SK-N-SH (cell line): ENCODE measurements around the gene FAM240A. TPM values are rescaled to one million over a fixed set of nuclear protein-coding genes. Genes with fewer than 3 reads are reported as not detected.

Source experiments
- CTCF ChIA-PET: fragments of 300-600, 350-600 bp; formaldehyde crosslinking; extraction: SDS; loops from one replicate; lab custom pipeline; 2021; lab: Yijun Ruan, JAX
- POLR2A ChIA-PET: fragments of 350-600 bp; sonication (Branson Sonifier 250); formaldehyde crosslinking; extraction: SDS; loops from one replicate; lab custom pipeline; 2020; ENCODE audit warnings: antibody characterized with exemption, inconsistent platforms; lab: Yijun Ruan, JAX
- DNase-seq: peaks from one replicate; pipeline ENCODE4 v3.0.0; 2012
- H2AFZ ChIP-seq: fragments of 200-600 bp; sonication (generic); 2 replicates; pipeline ENCODE4 v1.8.1; 2016; ENCODE audit warnings: antibody characterized with exemption, mild to moderate bottlenecking, low read depth
- H3F3A ChIP-seq: fragments of 200-600 bp; sonication (generic); replicated peaks from 2 replicates; pipeline ENCODE3; 2016; ENCODE audit warnings: antibody characterized with exemption, mild to moderate bottlenecking; ENCODE audit not compliant: insufficient read depth
- H3K27ac ChIP-seq, 2 experiments: fragments of 200-500 bp in 1 of 2; fragments of 200-600 bp in 1 of 2; sonication (Bioruptor generic) in 1 of 2; sonication (generic), shearing (Covaris generic) in 1 of 2; 2 replicates each; pipeline versions ENCODE4 v1.5.1 to v1.6.1; 2014 to 2016; ENCODE audit warnings: low read depth in 2 of 2, inconsistent platforms in 1 of 2, low read length in 1 of 2, mild to moderate bottlenecking in 1 of 2, mixed read lengths in 1 of 2
- H3K27me3 ChIP-seq: fragments of 200-600 bp; sonication (generic), shearing (Covaris generic); 2 replicates; pipeline ENCODE4 v1.6.1; 2016; ENCODE audit warnings: mixed run types; ENCODE audit not compliant: insufficient read depth
- H3K36me3 ChIP-seq, 2 experiments: fragments of 200-500 bp in 1 of 2; fragments of 200-600 bp in 1 of 2; sonication (Bioruptor generic) in 1 of 2; sonication (generic) in 1 of 2; replicated peaks in 1 of 2; 2 replicates each; pipeline versions ENCODE3 to v1.5.1; 2014 to 2016; ENCODE audit warnings: low read length in 1 of 2, mild to moderate bottlenecking in 1 of 2; ENCODE audit not compliant: insufficient read depth in 2 of 2, control insufficient read depth in 1 of 2
- H3K4me1 ChIP-seq, 2 experiments: fragments of 200-500 bp in 1 of 2; fragments of 200-600 bp in 1 of 2; sonication (Bioruptor generic) in 1 of 2; sonication (generic), shearing (Covaris generic) in 1 of 2; 2 replicates each; pipeline versions ENCODE4 v1.5.1 to v1.6.1; 2014 to 2016; ENCODE audit warnings: low read depth in 1 of 2, low read length in 1 of 2, mixed run types in 1 of 2; ENCODE audit not compliant: insufficient read depth in 2 of 2, control insufficient read depth in 1 of 2
- H3K4me2 ChIP-seq: fragments of 200-600 bp; sonication (generic), shearing (Covaris generic); 2 replicates; pipeline ENCODE4 v1.6.1; 2017; ENCODE audit warnings: mixed run types
- H3K4me3 ChIP-seq, 2 experiments: fragments of 200-500 bp in 1 of 2; fragments of 200-600 bp in 1 of 2; sonication (Bioruptor generic) in 1 of 2; sonication (generic), shearing (Covaris generic) in 1 of 2; 2 replicates each; pipeline versions ENCODE4 v1.5.1 to v1.8.1; 2014 to 2016; ENCODE audit warnings: low read depth in 2 of 2, inconsistent platforms in 1 of 2, low read length in 1 of 2, mild to moderate bottlenecking in 1 of 2, mixed read lengths in 1 of 2, moderate library complexity in 1 of 2
- H3K79me2 ChIP-seq: fragments of 200-600 bp; sonication (generic); 2 replicates; pipeline ENCODE4 v1.8.1; 2017; ENCODE audit warnings: mild to moderate bottlenecking; ENCODE audit not compliant: insufficient read depth
- H3K9ac ChIP-seq: fragments of 200-600 bp; sonication (generic); 2 replicates; pipeline ENCODE4 v1.6.1; 2017; ENCODE audit warnings: mixed run types
- H3K9me2 ChIP-seq: fragments of 200-600 bp; sonication (generic); 2 replicates; pipeline ENCODE4 v1.6.1; 2017; ENCODE audit warnings: mixed run types
- H3K9me3 ChIP-seq: fragments of 200-600 bp; sonication (generic); 2 replicates; pipeline ENCODE4 v1.6.1; 2017; ENCODE audit warnings: mixed run types, mild to moderate bottlenecking, moderate library complexity
- H4K20me1 ChIP-seq: fragments of 200-600 bp; sonication (generic); 2 replicates; pipeline ENCODE4 v1.6.1; 2017; ENCODE audit warnings: mild to moderate bottlenecking, mixed run types; ENCODE audit not compliant: insufficient read depth
- CHD2 ChIP-seq: fragments of 150-350 bp; IDR thresholded peaks from 2 replicates; pipeline ENCODE4 v1.6.1; 2018; ENCODE audit warnings: low read length; ENCODE audit not compliant: partially characterized antibody
- EP300 ChIP-seq, 2 experiments: IDR thresholded peaks; 2 replicates each; pipeline versions ENCODE4 v1.4.0 to v1.6.1; 2012; ENCODE audit warnings: borderline replicate concordance in 1 of 2, low read depth in 1 of 2, low read length in 1 of 2
- EZH2phosphoT487 ChIP-seq: fragments of 200-600 bp; sonication (generic); IDR thresholded peaks from 2 replicates; pipeline ENCODE4 v1.6.1; 2017; ENCODE audit warnings: low read depth, mixed run types, mild to moderate bottlenecking, antibody characterized with exemption, moderate library complexity, borderline replicate concordance
- FOSL2 ChIP-seq: IDR thresholded peaks from 2 replicates; pipeline ENCODE4 v1.4.0; 2012; ENCODE audit warnings: low read depth, mild to moderate bottlenecking, moderate library complexity, borderline replicate concordance
- FOXM1 ChIP-seq: IDR thresholded peaks from 2 replicates; pipeline ENCODE4 v1.4.0; 2012; ENCODE audit warnings: low read depth, mild to moderate bottlenecking
- GATA2 ChIP-seq: sonication (generic); formaldehyde crosslinking; IDR thresholded peaks from 2 replicates; pipeline ENCODE4 v1.5.0; 2020; ENCODE audit warnings: mild to moderate bottlenecking, missing genetic modification reagents
- MEF2A ChIP-seq: IDR thresholded peaks from 2 replicates; pipeline ENCODE4 v1.4.0; 2012; ENCODE audit warnings: low read depth, borderline replicate concordance
- MXI1 ChIP-seq: IDR thresholded peaks from 2 replicates; pipeline ENCODE4 v1.6.1; 2012; ENCODE audit warnings: mild to moderate bottlenecking, low read depth, low read length, improper control_type of control experiment
- NFIC ChIP-seq: IDR thresholded peaks from 2 replicates; pipeline ENCODE4 v1.4.0; 2012; ENCODE audit warnings: borderline replicate concordance
- POLR2AphosphoS5 ChIP-seq: IDR thresholded peaks from 2 replicates; pipeline ENCODE4 v1.6.1; 2012; ENCODE audit warnings: low read depth, low read length
- RAD21 ChIP-seq: IDR thresholded peaks from 2 replicates; pipeline ENCODE4 v1.6.1; 2012; ENCODE audit warnings: mild to moderate bottlenecking, low read length
- RCOR1 ChIP-seq: fragments of 150-350 bp; IDR thresholded peaks from 2 replicates; pipeline ENCODE4 v1.6.1; 2017; ENCODE audit warnings: antibody characterized with exemption, low read length
- SIN3A ChIP-seq: IDR thresholded peaks from 2 replicates; pipeline ENCODE4 v1.6.1; 2012; ENCODE audit warnings: low read depth, mild to moderate bottlenecking, low read length, moderate library complexity, borderline replicate concordance
- TEAD4 ChIP-seq: IDR thresholded peaks from 2 replicates; pipeline ENCODE4 v1.4.0; 2012; ENCODE audit warnings: mild to moderate bottlenecking, borderline replicate concordance; ENCODE audit not compliant: insufficient read depth
- WGBS: methylation state at CpG from one replicate; pipeline ENCODE4 v1.1.6; 2017; ENCODE audit warnings: low lambda C conversion rate; 5-methylcytosine and 5-hydroxymethylcytosine counted together
- polyA plus RNA-seq, 3 experiments: library from polyadenylated mRNA; depleted of rRNA; stranded (reverse); fragments of >200 nt; gene quantifications; 2 replicates each; pipeline ENCODE4 v1.2.3, GENCODE V29; 2012
- TF ChIP-seq, protein P1 (sequence below): IDR thresholded peaks from 2 replicates; pipeline ENCODE4; 2012
- TF ChIP-seq, protein P2 (sequence below): fragments of 150-350 bp; IDR thresholded peaks from 2 replicates; pipeline ENCODE4 v1.6.1; 2016; ENCODE audit warnings: mild to moderate bottlenecking, low read depth, low read length
- TF ChIP-seq, protein P3 (sequence below): fragments of 150-350 bp; IDR thresholded peaks from 2 replicates; pipeline ENCODE4 v1.6.1; 2017; ENCODE audit warnings: antibody characterized with exemption, low read length, low read depth, borderline replicate concordance
- TF ChIP-seq, protein P4 (sequence below): IDR thresholded peaks from 2 replicates; pipeline ENCODE4 v1.4.0; 2012; ENCODE audit warnings: low read depth, borderline replicate concordance
- TF ChIP-seq, protein P5 (sequence below): IDR thresholded peaks from 2 replicates; pipeline ENCODE4 v1.6.1; 2012; ENCODE audit warnings: mild to moderate bottlenecking, low read depth, low read length, moderate library complexity

The FAM240A gene
- polyA plus RNA-seq, 1 of the 3 experiments (the other 2 are of a cell fraction) = not detected

DNA sequence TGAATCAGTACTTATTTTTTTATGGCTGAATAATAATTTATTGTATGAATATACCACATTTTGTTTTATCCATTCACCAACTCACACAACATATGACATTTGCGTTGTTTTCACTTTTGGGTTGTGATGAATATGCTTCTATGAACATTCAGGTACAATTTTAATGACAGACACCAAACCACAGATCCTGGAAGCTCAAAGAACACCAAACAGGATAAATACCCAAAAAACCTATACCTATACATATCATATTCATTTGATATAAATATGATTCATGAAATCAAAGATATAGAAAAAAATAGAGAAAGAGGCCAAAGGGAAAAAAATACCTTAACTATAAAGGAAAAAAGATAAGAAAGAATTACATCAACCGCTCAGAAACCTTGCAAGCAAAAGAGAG is 35.8 kb downstream of the FAM240A start:
- Histone ChIP-seq H3K4me2 (no peak overlapping the region), H4K20me1 (no peaks in the 10 kb centered on the region), H3K9me3 (no peaks in the 10 kb centered on the region), H3K27me3 (no peaks in the 10 kb centered on the region; the same call in 1 of the 2 replicates), H3K79me2 (no peaks in the 10 kb centered on the region), H2AFZ (no peak overlapping the region), H3K4me1 (no peaks in the 10 kb centered on the region), H3K36me3 (no peaks in the 10 kb centered on the region), H3K4me3 (no peak overlapping the region), H3K27ac (no peak overlapping the region), H3K9me2 (no peaks in the 10 kb centered on the region), H3F3A (no peaks in the 10 kb centered on the region), H3K9ac (no peak overlapping the region)
- ChIA-PET CTCF (interaction anchor here (1.6 kb wide), 1 partner anchor 11 kb away, joined by 3 read pairs; no protein-coding TSS in a partner anchor), POLR2A (no interaction called here)
- TF ChIP-seq, protein P1, sequence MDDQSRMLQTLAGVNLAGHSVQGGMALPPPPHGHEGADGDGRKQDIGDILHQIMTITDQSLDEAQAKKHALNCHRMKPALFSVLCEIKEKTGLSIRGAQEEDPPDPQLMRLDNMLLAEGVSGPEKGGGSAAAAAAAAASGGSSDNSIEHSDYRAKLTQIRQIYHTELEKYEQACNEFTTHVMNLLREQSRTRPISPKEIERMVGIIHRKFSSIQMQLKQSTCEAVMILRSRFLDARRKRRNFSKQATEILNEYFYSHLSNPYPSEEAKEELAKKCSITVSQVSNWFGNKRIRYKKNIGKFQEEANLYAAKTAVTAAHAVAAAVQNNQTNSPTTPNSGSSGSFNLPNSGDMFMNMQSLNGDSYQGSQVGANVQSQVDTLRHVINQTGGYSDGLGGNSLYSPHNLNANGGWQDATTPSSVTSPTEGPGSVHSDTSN = no peak
- TF ChIP-seq, protein P2, sequence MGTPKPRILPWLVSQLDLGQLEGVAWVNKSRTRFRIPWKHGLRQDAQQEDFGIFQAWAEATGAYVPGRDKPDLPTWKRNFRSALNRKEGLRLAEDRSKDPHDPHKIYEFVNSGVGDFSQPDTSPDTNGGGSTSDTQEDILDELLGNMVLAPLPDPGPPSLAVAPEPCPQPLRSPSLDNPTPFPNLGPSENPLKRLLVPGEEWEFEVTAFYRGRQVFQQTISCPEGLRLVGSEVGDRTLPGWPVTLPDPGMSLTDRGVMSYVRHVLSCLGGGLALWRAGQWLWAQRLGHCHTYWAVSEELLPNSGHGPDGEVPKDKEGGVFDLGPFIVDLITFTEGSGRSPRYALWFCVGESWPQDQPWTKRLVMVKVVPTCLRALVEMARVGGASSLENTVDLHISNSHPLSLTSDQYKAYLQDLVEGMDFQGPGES = no peak
- TF ChIP-seq EZH2phosphoT487 = no peak
- no peak for TF ChIP-seq POLR2AphosphoS5
- TF ChIP-seq NFIC = no peak
- TF ChIP-seq GATA2 = no peak
- TF ChIP-seq, protein P3, sequence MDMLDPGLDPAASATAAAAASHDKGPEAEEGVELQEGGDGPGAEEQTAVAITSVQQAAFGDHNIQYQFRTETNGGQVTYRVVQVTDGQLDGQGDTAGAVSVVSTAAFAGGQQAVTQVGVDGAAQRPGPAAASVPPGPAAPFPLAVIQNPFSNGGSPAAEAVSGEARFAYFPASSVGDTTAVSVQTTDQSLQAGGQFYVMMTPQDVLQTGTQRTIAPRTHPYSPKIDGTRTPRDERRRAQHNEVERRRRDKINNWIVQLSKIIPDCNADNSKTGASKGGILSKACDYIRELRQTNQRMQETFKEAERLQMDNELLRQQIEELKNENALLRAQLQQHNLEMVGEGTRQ = no peak
- TF ChIP-seq RCOR1 = no peak
- 39% methylated on average over 2 of the region's 2 CpGs for WGBS
- no peak for DNase-seq

DNA sequence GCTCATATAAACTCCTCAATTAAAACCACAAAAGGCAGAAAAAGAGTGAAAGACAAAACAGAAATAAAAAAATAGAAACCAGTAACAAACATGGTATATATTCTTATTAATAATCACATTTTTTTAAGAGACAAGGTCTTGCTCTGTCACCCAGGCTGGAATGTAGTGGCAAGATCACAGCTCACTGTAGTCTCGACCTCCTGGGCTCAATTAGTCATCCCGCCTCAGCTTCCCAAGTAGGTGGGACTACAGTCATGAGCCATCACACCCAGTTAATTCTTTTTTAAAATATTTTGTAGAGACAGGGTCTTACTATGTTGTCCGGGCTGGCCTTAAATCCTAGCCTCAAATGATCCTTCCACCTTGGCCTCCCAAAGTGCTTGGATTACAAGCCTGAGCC is 37.1 kb downstream of the FAM240A start:
- no peaks in the 10 kb centered on the region for H3K27me3 ChIP-seq
- no peaks in the 10 kb centered on the region for H3K79me2 ChIP-seq
- POLR2A ChIA-PET = no interaction called here
- H4K20me1 ChIP-seq = no peaks in the 10 kb centered on the region
- H3K9ac ChIP-seq = no peak overlapping the region
- H3K9me2 ChIP-seq = no peaks in the 10 kb centered on the region
- H3K27ac ChIP-seq = no peak overlapping the region
- H3K4me2 ChIP-seq = no peak overlapping the region
- 21% methylated on average over 3 of the region's 3 CpGs for WGBS
- no peaks in the 10 kb centered on the region for H3K4me1 ChIP-seq
- DNase-seq = no peak
- H3K9me3 ChIP-seq = no peaks in the 10 kb centered on the region
- H3K36me3 ChIP-seq = no peaks in the 10 kb centered on the region
- no peaks in the 10 kb centered on the region for H3F3A ChIP-seq
- TF ChIP-seq NFIC = no peak
- TF ChIP-seq TEAD4 = no peak
- TF ChIP-seq, protein P4, sequence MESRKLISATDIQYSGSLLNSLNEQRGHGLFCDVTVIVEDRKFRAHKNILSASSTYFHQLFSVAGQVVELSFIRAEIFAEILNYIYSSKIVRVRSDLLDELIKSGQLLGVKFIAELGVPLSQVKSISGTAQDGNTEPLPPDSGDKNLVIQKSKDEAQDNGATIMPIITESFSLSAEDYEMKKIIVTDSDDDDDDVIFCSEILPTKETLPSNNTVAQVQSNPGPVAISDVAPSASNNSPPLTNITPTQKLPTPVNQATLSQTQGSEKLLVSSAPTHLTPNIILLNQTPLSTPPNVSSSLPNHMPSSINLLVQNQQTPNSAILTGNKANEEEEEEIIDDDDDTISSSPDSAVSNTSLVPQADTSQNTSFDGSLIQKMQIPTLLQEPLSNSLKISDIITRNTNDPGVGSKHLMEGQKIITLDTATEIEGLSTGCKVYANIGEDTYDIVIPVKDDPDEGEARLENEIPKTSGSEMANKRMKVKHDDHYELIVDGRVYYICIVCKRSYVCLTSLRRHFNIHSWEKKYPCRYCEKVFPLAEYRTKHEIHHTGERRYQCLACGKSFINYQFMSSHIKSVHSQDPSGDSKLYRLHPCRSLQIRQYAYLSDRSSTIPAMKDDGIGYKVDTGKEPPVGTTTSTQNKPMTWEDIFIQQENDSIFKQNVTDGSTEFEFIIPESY = no peak
- TF ChIP-seq EP300 (IDR thresholded peaks at IDR 0.05; ENCODE audit: borderline replicate concordance in 1 of 2, low read depth in 1 of 2, low read length in 1 of 2) = no peak
- no peak for TF ChIP-seq MXI1
- TF ChIP-seq, protein P5, sequence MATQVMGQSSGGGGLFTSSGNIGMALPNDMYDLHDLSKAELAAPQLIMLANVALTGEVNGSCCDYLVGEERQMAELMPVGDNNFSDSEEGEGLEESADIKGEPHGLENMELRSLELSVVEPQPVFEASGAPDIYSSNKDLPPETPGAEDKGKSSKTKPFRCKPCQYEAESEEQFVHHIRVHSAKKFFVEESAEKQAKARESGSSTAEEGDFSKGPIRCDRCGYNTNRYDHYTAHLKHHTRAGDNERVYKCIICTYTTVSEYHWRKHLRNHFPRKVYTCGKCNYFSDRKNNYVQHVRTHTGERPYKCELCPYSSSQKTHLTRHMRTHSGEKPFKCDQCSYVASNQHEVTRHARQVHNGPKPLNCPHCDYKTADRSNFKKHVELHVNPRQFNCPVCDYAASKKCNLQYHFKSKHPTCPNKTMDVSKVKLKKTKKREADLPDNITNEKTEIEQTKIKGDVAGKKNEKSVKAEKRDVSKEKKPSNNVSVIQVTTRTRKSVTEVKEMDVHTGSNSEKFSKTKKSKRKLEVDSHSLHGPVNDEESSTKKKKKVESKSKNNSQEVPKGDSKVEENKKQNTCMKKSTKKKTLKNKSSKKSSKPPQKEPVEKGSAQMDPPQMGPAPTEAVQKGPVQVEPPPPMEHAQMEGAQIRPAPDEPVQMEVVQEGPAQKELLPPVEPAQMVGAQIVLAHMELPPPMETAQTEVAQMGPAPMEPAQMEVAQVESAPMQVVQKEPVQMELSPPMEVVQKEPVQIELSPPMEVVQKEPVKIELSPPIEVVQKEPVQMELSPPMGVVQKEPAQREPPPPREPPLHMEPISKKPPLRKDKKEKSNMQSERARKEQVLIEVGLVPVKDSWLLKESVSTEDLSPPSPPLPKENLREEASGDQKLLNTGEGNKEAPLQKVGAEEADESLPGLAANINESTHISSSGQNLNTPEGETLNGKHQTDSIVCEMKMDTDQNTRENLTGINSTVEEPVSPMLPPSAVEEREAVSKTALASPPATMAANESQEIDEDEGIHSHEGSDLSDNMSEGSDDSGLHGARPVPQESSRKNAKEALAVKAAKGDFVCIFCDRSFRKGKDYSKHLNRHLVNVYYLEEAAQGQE = no peak
- no peak for TF ChIP-seq GATA2
- no peak for TF ChIP-seq MEF2A
- no peak for TF ChIP-seq RAD21
- no peak for TF ChIP-seq FOSL2
- no peak for TF ChIP-seq CHD2
- no peak for TF ChIP-seq FOXM1
- TF ChIP-seq POLR2AphosphoS5 = no peak
- no peak for TF ChIP-seq SIN3A
- TF ChIP-seq, all 33 proteins: peak for 0
- H2AFZ ChIP-seq = no peak overlapping the region
- H3K4me3 ChIP-seq = no peak overlapping the region
- CTCF ChIA-PET = interaction anchor here (1.6 kb wide), 1 partner anchor 10 kb away, joined by 3 read pairs; no protein-coding TSS in a partner anchor
